ENCODE results near the gene PUM1.

Gene PUM1

GRCh38 chr1:30977105-30977504 is 88.4 kb downstream of the PUM1 start:
- no peak overlapping the region for H4K12ac ChIP-seq (ENCODE audit: low read depth, low read length)
- no peak overlapping the region for H3K4me3 ChIP-seq (ENCODE audit: low read depth, low read length)
- H2AFZ ChIP-seq (ENCODE audit: insufficient read depth, low read length, poor library complexity) = no peak overlapping the region
- no peak overlapping the region for H2BK5ac ChIP-seq (ENCODE audit: low read depth, low read length, poor library complexity)
- H2AK5ac ChIP-seq (ENCODE audit: low read length) = no peak overlapping the region
- WGBS (ENCODE audit: extremely low coverage, insufficient coverage, insufficient read length) = no CpG with 5 or more reads among the region's 5 CpGs
- H3K4me2 ChIP-seq (ENCODE audit: low read length) = no peak overlapping the region
- no peak overlapping the region for H3K4ac ChIP-seq (ENCODE audit: low read depth, low read length)
- no peak overlapping the region for H4K8ac ChIP-seq (ENCODE audit: low read depth, low read length)
- no peaks in the 10 kb centered on the region for H3K9me3 ChIP-seq (ENCODE audit: insufficient read depth, low read depth, low read length)
- no peaks in the 10 kb centered on the region for H3K79me1 ChIP-seq (ENCODE audit: low read length)
- H3K27me3 ChIP-seq (ENCODE audit: insufficient read depth, low read length) = no peaks in the 10 kb centered on the region
- no peak overlapping the region for H3K9ac ChIP-seq (ENCODE audit: low read length)
- no peak overlapping the region for H2BK120ac ChIP-seq (ENCODE audit: insufficient read depth, low read length, poor library complexity)
- DNase-seq = no peak
- no peak overlapping the region for H2BK12ac ChIP-seq (ENCODE audit: low read length)
- H3K23ac ChIP-seq (ENCODE audit: low read length) = no peak overlapping the region
- peaks cover 2% of the 10 kb centered on the region for H3K79me2 ChIP-seq (ENCODE audit: control insufficient read depth, insufficient read depth, low read length, poor library complexity)
- no peak overlapping the region for H3K27ac ChIP-seq (ENCODE audit: low read depth, low read length)
- H3K4me1 ChIP-seq (ENCODE audit: control insufficient read depth in 1 of 2, insufficient read depth in 2 of 2, low read length in 2 of 2) = no peaks in the 10 kb centered on the region
- H3K36me3 ChIP-seq (ENCODE audit: control insufficient read depth in 1 of 2, insufficient read depth in 2 of 2, low read length in 2 of 2) = peaks cover 23 to 28% of the 10 kb centered on the region in 2 experiments
- H3K18ac ChIP-seq (ENCODE audit: low read length) = no peak overlapping the region
- no peak overlapping the region for H3K14ac ChIP-seq (ENCODE audit: low read length)
- no peak overlapping the region for H4K91ac ChIP-seq (ENCODE audit: low read depth, low read length)

- Histone ChIP-seq H3K36me3 (ENCODE audit: control insufficient read depth in 1 of 2, insufficient read depth in 2 of 2, low read length in 2 of 2) (peaks cover 24 to 29% of the 10 kb centered on the region in 2 experiments), H3K18ac (ENCODE audit: low read length) (no peak overlapping the region), H3K4ac (ENCODE audit: low read depth, low read length) (no peak overlapping the region), H3K9me3 (ENCODE audit: insufficient read depth, low read depth, low read length) (no peaks in the 10 kb centered on the region), H2AFZ (ENCODE audit: insufficient read depth, low read length, poor library complexity) (no peak overlapping the region), H3K27ac (ENCODE audit: low read depth, low read length) (no peak overlapping the region), H3K4me1 (ENCODE audit: control insufficient read depth in 1 of 2, insufficient read depth in 2 of 2, low read length in 2 of 2) (no peaks in the 10 kb centered on the region), H3K4me3 (ENCODE audit: low read depth, low read length) (no peak overlapping the region), H4K91ac (ENCODE audit: low read depth, low read length) (no peak overlapping the region), H4K12ac (ENCODE audit: low read depth, low read length) (no peak overlapping the region), H3K23ac (ENCODE audit: low read length) (no peak overlapping the region), H3K14ac (ENCODE audit: low read length) (no peak overlapping the region), H3K9ac (ENCODE audit: low read length) (no peak overlapping the region), H3K4me2 (ENCODE audit: low read length) (no peak overlapping the region), H3K79me2 (ENCODE audit: control insufficient read depth, insufficient read depth, low read length, poor library complexity) (peaks cover 3% of the 10 kb centered on the region), H3K79me1 (ENCODE audit: low read length) (no peaks in the 10 kb centered on the region), H2AK5ac (ENCODE audit: low read length) (no peak overlapping the region), H2BK12ac (ENCODE audit: low read length) (no peak overlapping the region), H2BK120ac (ENCODE audit: insufficient read depth, low read length, poor library complexity) (no peak overlapping the region), H2BK5ac (ENCODE audit: low read depth, low read length, poor library complexity) (no peak overlapping the region), H4K8ac (ENCODE audit: low read depth, low read length) (no peak overlapping the region), H3K27me3 (ENCODE audit: insufficient read depth, low read length) (no peaks in the 10 kb centered on the region)
- no CpG with 5 or more reads among the region's 2 CpGs for WGBS (ENCODE audit: extremely low coverage, insufficient coverage, insufficient read length)
- DNase-seq = no peak
Measured at GRCh38 chr1:30976143-30976542, 89.4 kb downstream of the PUM1 start.

GRCh38 chr1:30975217-30975616 is 90.3 kb downstream of the PUM1 start:
- Histone ChIP-seq H3K14ac (ENCODE audit: low read length) (no peak overlapping the region), H3K27ac (ENCODE audit: low read depth, low read length) (no peak overlapping the region)

GRCh38 chr1:30974536-30974935 is 91.0 kb downstream of the PUM1 start:
- Histone ChIP-seq H3K4ac (ENCODE audit: low read depth, low read length) (no peak overlapping the region), H3K14ac (ENCODE audit: low read length) (no peak overlapping the region), H2AFZ (ENCODE audit: insufficient read depth, low read length, poor library complexity) (no peak overlapping the region), H4K8ac (ENCODE audit: low read depth, low read length) (no peak overlapping the region), H3K9ac (ENCODE audit: low read length) (no peak overlapping the region), H2BK12ac (ENCODE audit: low read length) (no peak overlapping the region), H3K79me1 (ENCODE audit: low read length) (no peaks in the 10 kb centered on the region), H2BK120ac (ENCODE audit: insufficient read depth, low read length, poor library complexity) (no peak overlapping the region), H3K79me2 (ENCODE audit: control insufficient read depth, insufficient read depth, low read length, poor library complexity) (peaks cover 2% of the 10 kb centered on the region), H4K91ac (ENCODE audit: low read depth, low read length) (no peak overlapping the region), H3K18ac (ENCODE audit: low read length) (no peak overlapping the region), H2BK5ac (ENCODE audit: low read depth, low read length, poor library complexity) (no peak overlapping the region), H3K4me2 (ENCODE audit: low read length) (no peak overlapping the region), H3K9me3 (ENCODE audit: insufficient read depth, low read depth, low read length) (no peaks in the 10 kb centered on the region), H4K12ac (ENCODE audit: low read depth, low read length) (no peak overlapping the region), H3K23ac (ENCODE audit: low read length) (no peak overlapping the region), H2AK5ac (ENCODE audit: low read length) (no peak overlapping the region), H3K36me3 (ENCODE audit: control insufficient read depth in 1 of 2, insufficient read depth in 2 of 2, low read length in 2 of 2) (peaks cover 21 to 24% of the 10 kb centered on the region in 2 experiments), H3K27ac (ENCODE audit: low read depth, low read length) (no peak overlapping the region), H3K4me1 (ENCODE audit: control insufficient read depth in 1 of 2, insufficient read depth in 2 of 2, low read length in 2 of 2) (no peaks in the 10 kb centered on the region), H3K4me3 (ENCODE audit: low read depth, low read length) (no peak overlapping the region), H3K27me3 (ENCODE audit: insufficient read depth, low read length) (no peaks in the 10 kb centered on the region)
- no CpG with 5 or more reads among the region's 4 CpGs for WGBS (ENCODE audit: extremely low coverage, insufficient coverage, insufficient read length)
- no peak for DNase-seq

More at GRCh38 chr1:30975217-30975616, 90.3 kb downstream of the PUM1 start:
- no peaks in the 10 kb centered on the region for H3K27me3 ChIP-seq (ENCODE audit: insufficient read depth, low read length)
- no peaks in the 10 kb centered on the region for H3K9me3 ChIP-seq (ENCODE audit: insufficient read depth, low read depth, low read length)
- H4K12ac ChIP-seq (ENCODE audit: low read depth, low read length) = no peak overlapping the region
- H3K36me3 ChIP-seq (ENCODE audit: control insufficient read depth in 1 of 2, insufficient read depth in 2 of 2, low read length in 2 of 2) = peaks cover 23 to 26% of the 10 kb centered on the region in 2 experiments
- no peak overlapping the region for H2AK5ac ChIP-seq (ENCODE audit: low read length)
- H4K91ac ChIP-seq (ENCODE audit: low read depth, low read length) = no peak overlapping the region
- H4K8ac ChIP-seq (ENCODE audit: low read depth, low read length) = no peak overlapping the region
- H3K23ac ChIP-seq (ENCODE audit: low read length) = no peak overlapping the region
- no peak overlapping the region for H3K4ac ChIP-seq (ENCODE audit: low read depth, low read length)
- no peaks in the 10 kb centered on the region for H3K4me1 ChIP-seq (ENCODE audit: control insufficient read depth in 1 of 2, insufficient read depth in 2 of 2, low read length in 2 of 2)
- no peak overlapping the region for H2BK120ac ChIP-seq (ENCODE audit: insufficient read depth, low read length, poor library complexity)
- no peak overlapping the region for H3K4me3 ChIP-seq (ENCODE audit: low read depth, low read length)
- H2BK5ac ChIP-seq (ENCODE audit: low read depth, low read length, poor library complexity) = no peak overlapping the region
- H3K79me2 ChIP-seq (ENCODE audit: control insufficient read depth, insufficient read depth, low read length, poor library complexity) = peaks cover 2% of the 10 kb centered on the region
- H3K4me2 ChIP-seq (ENCODE audit: low read length) = no peak overlapping the region
- no CpG with 5 or more reads among the region's 3 CpGs for WGBS (ENCODE audit: extremely low coverage, insufficient coverage, insufficient read length)
- H2BK12ac ChIP-seq (ENCODE audit: low read length) = no peak overlapping the region
- H3K9ac ChIP-seq (ENCODE audit: low read length) = no peak overlapping the region
- H2AFZ ChIP-seq (ENCODE audit: insufficient read depth, low read length, poor library complexity) = no peak overlapping the region
- DNase-seq = peak; percentile 21 to 42
- H3K79me1 ChIP-seq (ENCODE audit: low read length) = no peaks in the 10 kb centered on the region
- no peak overlapping the region for H3K18ac ChIP-seq (ENCODE audit: low read length)

All from trophoblast cell (in vitro differentiated cells and primary cell).